ENCODE data around the gene NMNAT2.

The NMNAT2 gene

DNA sequence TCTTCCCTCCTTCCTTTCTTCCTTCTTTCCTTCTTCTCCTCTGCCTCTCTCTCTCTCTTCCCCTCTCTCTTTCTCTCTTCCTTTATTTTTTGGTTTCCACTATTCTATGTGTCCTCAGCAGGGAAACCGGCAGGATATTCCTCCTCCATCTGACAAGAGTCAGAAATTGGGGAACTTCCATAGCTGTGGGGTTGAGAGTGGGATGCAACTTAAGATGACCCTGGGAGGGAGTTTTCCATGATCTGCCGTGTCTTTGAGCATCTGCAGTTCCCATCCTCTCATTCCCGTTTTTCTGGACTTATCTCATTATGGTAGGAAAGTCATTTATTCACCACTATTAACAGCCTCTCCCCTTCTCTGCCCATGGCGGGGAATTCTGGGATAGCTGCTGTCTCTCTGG, 98.6 kb downstream of the NMNAT2 start:
- H3K4me3 ChIP-seq (ENCODE audit: low read length) = no peak overlapping the region
- TF ChIP-seq, protein P1, sequence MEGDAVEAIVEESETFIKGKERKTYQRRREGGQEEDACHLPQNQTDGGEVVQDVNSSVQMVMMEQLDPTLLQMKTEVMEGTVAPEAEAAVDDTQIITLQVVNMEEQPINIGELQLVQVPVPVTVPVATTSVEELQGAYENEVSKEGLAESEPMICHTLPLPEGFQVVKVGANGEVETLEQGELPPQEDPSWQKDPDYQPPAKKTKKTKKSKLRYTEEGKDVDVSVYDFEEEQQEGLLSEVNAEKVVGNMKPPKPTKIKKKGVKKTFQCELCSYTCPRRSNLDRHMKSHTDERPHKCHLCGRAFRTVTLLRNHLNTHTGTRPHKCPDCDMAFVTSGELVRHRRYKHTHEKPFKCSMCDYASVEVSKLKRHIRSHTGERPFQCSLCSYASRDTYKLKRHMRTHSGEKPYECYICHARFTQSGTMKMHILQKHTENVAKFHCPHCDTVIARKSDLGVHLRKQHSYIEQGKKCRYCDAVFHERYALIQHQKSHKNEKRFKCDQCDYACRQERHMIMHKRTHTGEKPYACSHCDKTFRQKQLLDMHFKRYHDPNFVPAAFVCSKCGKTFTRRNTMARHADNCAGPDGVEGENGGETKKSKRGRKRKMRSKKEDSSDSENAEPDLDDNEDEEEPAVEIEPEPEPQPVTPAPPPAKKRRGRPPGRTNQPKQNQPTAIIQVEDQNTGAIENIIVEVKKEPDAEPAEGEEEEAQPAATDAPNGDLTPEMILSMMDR (IDR thresholded peaks at IDR 0.05; ENCODE audit: insufficient read depth, low read depth, low read length, missing control alignments) = no peak
- DNase-seq (ENCODE audit: low read depth) = no peak

DNA sequence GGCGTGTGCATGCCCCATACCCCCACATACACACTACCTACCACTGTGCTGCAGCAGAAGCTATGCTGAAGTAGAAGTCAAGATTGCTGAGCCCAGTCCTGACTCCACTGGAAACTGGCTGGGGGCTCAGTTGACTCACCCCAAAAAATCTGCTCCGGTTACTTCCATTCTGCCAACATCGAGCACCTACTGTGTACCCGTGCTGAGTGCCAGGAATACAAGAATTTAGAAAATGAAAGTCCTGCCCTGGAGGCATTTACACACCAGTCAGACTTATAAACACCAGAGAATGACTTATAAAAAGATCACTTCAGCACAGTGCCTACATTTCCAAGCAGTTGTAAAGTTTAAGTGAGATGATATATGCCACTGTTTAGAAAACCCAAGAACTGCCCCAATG, 99.1 kb downstream of the NMNAT2 start:
- peak; percentile 35 for DNase-seq (ENCODE audit: low read depth)
- TF ChIP-seq, protein P1 (IDR thresholded peaks at IDR 0.05; ENCODE audit: insufficient read depth, low read depth, low read length, missing control alignments) = no peak
- no peak overlapping the region for H3K4me3 ChIP-seq (ENCODE audit: low read length)

DNA sequence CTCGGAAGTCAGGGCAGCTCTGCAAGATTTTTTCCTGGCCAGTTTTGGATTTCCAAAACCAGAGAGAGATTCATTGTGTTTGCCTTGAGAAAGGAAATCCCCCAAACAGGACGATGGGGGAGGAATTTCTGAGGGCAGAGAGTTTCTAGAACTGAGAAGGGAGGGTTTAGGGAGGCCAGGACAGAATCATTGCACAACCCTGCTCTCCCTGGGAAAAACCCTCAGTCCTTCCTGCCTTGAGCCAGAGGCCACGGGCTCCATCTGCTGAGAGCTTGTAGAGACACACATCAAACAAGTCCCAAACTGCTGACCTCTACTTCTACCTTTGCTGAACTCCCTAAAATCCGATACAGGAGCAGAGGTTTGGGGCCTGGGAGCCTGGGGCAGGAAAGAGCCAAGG, 99.7 kb downstream of the NMNAT2 start:
- H3K4me3 ChIP-seq (ENCODE audit: low read length) = no peak overlapping the region
- peak; percentile 90 for DNase-seq (ENCODE audit: low read depth)
- TF ChIP-seq, protein P1 (IDR thresholded peaks at IDR 0.05; ENCODE audit: insufficient read depth, low read depth, low read length, missing control alignments) = peak; percentile 78

- TF ChIP-seq, protein P1 (IDR thresholded peaks at IDR 0.05; ENCODE audit: insufficient read depth, low read depth, low read length, missing control alignments) = no peak
- no peak for DNase-seq (ENCODE audit: low read depth)
Observed at GRCh38 chr1:183315991-183316758, 102.0 kb downstream of the NMNAT2 start.

DNA sequence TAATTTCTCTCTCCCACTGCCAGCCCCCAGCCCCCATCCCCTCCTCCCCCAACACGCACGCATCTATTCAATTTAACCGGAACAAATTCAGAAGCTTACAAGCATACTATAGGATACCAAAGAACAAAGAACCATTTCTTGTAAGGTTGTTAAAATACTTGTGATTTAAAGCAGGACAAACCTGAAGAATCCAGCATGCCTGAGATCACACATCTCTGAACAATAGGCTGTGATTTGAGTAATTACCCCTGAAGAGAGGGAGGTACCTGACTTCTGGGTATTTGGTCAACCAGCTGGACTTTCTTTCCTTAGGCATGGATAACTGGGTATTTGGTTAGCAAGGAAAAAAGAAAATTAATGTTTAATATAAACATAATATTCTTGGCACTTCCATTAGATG, 105.1 kb downstream of the NMNAT2 start:
- DNase-seq (ENCODE audit: low read depth) = no peak
- TF ChIP-seq, protein P1 (IDR thresholded peaks at IDR 0.05; ENCODE audit: insufficient read depth, low read depth, low read length, missing control alignments) = no peak
- no peak overlapping the region for H3K4me3 ChIP-seq (ENCODE audit: low read length)

More at GRCh38 chr1:183315991-183316758, 102.0 kb downstream of the NMNAT2 start:
- H3K4me3 ChIP-seq (ENCODE audit: low read length) = no peak overlapping the region

DNA sequence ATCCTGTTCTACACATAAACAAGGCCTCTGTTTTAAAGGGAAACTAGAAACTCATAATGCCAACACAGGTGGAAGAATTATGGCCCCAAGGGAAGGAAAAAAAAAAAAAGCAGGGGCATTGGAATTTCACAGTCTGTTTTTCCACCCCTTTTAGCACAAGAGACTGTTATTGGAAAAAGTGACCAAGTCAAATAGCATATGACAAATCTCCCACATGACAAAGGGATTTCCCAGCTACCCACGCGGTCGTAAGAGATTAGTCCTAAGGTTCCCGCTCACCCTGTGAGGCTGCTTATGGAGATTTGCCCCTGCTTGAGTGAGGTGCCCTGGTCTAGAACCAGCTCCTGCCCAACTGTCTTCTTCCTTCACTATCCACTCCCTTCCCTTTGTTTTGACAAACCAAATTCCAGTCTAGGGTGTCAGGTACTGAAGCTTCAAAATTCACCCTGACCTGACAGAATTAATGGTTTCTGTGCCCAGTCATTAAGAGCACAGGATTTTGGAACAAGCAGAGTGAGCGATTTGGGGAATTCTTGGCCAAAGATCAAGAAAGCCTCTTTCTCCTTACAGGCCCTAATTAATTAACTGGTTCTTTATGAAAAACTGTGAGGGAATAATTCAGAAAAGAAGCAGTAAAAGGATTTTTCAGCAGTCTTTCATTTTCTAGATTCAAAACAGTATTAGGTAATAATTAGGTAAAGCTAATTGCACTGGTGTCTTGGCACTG, 107.3 kb downstream of the NMNAT2 start:
- H3K4me3 ChIP-seq (ENCODE audit: low read length) = no peak overlapping the region
- no peak for DNase-seq (ENCODE audit: low read depth)
- TF ChIP-seq, protein P1 (IDR thresholded peaks at IDR 0.05; ENCODE audit: insufficient read depth, low read depth, low read length, missing control alignments) = no peak

Measured in epithelial cell of esophagus (primary cell).